GM19240 (cell line): Measurements from ENCODE around the gene TWIST2.

Source experiments
- DNase-seq: peaks from one replicate; pipeline ENCODE4 v3.0.0; 2011; ENCODE audit warnings: low spot score; ENCODE audit not compliant: insufficient read length

The TWIST2 gene

DNA sequence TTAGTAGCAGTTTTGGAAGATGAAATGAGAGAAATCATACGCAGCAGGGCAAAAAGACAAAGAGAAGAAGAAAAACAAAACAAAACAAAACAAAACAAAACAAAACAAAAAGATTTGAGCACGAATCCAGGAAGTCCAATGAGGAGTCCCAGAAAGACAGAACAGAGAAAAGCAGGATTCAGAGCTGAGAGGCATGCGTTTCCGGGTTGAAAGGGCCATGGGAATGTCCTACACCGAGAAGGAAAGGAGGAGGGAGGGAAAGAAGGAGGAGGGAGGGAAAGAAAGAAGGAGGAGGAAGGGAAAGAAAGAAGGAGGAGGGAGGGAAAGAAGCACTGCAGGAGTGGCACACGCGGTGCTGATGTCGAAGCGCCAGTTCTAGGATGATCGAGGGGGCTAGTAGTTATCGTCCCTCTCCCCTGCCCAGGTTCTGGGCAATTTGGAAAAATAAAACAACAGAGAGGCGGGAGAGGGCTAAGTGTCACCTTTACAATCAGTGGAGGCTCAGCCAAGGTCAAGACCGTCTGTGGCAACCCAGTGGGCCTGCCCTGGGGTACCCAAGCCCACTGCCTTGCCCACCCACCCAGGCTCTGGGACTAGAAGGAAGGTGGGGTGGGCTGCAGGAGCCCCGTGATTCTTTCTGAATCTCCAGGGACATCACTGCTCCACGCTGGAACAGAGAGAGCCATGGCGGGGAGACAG is 68.4 kb downstream of the TWIST2 start:
- DNase-seq = no peak

DNA sequence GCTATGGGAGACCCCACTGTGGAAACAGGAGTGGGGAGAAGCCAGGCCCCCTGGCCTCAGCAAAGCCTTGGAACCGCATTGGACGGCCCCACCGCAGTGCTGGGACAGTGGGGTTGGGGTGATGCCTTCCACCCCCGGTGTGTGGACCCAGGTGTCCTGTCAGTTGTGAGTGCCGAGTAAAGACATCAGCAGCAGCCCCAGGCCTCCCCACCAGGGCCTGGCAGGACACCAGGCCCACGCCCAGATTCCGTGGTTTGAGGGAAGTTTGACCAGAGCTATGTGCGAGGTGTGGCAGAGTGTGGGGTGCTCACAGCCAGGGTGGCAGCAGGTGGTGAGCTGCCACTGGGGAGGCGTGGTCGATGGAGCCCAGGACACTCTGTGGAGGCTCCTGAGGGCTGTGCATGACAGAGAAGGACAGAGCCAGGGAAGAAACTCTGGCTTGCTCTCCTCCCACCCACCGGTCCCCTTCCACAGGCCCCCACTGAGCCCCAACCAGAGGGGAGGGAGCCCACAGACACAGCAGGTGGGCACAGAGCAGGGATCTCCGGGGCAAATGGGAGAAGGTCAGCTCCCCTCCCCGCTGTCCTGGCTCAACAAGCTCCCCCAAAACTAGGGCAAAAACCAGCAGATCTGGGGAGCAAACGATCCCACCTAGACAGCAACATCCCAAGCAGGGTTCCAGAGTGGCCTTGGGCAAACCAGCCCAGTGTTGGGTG is 69.1 kb downstream of the TWIST2 start:
- DNase-seq = no peak

- no peak for DNase-seq
These were observed 71.4 kb downstream of the TWIST2 start for GRCh38 chr2:238919307-238919706.

DNA sequence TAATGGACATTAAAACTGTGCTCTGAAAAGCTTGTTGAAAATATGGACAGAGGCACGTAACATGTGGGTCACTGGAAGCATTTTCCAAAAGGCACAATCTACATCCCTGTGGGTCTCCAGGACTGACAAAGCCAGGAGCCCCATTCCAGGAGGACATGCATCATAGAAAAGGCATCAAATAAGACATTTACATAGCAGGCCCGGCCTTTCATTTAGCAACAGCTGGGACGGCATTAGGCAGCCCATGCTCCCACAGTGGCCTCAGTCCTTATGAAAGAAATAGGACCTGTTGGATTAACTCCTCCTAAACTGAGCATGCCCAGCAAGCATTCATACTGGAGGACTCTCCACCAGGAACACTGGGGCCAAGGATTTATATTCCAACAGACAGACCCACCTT is 72.2 kb downstream of the TWIST2 start:
- DNase-seq = no peak

- no peak for DNase-seq
These were observed 72.7 kb downstream of the TWIST2 start for GRCh38 chr2:238920601-238921001.

DNA sequence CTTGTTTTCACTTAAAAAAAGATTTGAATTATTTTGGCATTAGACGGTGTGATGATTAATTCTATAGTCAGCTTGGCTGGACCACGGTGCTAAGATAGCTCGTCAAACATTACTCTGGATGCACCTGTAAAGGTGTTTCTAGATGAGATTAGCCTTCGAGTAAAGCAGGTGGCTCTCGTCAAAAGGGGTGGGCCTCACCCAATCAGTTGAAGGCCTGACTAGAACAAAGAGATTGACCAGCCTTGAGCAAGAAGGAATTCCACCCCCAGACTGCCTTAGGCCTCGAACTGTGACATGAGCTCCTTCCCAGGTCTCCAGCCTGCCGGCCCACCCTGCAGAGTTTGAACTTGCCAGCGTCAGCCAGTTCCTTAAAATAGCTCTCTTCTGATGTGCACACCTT is 73.4 kb downstream of the TWIST2 start:
- no peak for DNase-seq

DNA sequence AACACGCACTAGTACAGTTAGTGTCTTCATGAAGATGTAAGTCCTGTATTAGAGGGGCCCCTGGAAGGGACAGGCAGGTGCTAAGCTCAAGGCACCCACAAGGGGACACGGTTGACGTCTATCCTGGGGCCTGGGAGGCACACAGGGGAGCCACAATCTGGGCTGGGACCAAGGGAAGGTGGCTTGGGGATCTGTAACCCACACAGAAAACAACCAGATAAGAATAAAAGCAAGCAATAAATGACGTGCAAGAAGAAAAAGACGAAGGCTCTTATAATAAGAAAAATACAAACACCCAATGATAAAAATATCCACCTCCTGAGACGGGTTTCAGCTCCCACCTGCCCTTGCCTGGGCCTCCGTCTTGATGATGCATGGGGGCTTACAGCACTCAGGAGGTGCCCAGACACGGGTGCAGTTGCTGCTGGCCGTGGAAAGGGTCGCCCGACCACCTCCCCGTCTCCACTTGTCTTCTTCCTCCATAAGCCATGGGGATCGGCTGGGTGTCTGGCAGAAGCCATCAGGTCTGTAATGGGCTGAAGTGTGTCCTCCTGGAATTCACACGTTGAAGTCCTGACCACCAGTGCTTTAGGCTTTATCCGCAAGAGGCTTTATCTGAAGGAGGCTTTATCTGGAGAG is 73.9 kb downstream of the TWIST2 start:
- no peak for DNase-seq

DNA sequence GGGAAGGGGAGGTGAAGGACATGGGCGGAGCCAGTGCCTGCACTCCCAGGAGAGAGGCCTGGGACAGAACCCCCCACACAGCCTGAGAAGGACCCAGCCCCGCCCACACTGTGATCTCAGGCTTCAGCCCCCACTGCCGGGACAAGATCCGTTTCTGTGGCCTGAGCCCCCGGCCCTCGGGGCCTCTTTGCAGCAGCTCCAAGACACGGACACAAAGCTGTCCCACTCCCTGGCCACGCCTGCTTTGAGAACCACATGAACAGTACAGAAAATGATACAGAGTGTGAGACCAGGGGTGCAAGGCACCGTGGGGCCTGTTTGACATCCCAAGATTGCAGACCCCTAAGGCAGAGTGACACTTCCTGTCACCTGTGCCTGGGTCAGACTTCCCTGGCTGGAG is 74.5 kb downstream of the TWIST2 start:
- no peak for DNase-seq

- no peak for DNase-seq
These were observed 76.1 kb downstream of the TWIST2 start for GRCh38 chr2:238924032-238924431.

GRCh38 chr2:238924796-238925195 is 76.9 kb downstream of the TWIST2 start:
- DNase-seq = no peak

DNA sequence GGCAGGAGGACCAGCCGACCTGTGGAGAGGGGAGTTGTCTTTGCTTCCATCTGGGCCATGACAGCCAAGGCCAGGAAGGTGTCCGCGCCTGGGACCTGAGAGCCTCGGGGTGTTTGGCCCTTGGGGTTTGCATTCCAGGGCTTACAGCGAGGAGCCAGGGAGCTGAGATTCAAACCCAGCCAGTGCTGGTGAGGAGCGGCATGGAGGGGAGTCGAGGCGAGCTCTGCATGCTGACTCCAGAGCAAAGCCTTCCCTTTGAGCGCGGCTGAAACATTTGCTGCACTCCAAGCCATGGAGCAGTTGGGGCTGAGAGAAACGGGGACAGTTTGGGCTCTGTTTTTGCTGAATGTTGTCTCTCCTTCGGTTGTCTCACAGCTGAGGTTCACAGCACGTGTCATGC is 77.4 kb downstream of the TWIST2 start:
- no peak for DNase-seq

DNA sequence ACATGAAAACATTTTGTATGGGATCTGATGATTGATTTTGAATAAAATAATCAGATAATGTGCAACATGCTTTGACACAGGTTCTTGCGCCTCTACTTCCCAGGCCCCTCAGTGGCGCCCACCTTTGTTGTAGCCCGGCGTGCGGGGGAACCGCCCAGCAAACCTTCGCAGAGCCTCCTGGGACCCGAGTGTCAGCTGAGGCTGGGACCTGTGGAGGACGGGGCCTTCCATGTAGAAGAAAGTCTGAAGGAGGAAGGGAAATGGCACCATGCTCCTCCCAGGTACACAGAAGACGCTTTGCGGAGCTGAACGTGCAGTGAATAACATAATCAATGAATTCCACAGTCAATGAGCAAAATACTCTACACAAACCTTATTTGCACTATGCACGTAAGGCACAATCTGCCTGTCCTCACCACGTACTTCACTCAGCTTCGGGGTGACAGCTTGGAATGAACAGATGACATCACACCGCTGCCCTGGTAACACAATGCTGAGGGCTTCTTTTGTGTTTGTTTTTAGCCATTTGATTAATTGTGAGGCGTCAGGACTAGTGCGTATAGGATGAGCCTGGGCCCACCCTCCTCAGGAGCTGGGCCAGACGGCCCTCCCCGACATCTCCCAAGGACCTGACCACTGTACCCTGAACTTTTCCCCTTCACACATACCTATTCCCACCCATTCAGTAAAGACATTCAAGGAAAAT is 78.1 kb downstream of the TWIST2 start:
- DNase-seq = no peak

DNA sequence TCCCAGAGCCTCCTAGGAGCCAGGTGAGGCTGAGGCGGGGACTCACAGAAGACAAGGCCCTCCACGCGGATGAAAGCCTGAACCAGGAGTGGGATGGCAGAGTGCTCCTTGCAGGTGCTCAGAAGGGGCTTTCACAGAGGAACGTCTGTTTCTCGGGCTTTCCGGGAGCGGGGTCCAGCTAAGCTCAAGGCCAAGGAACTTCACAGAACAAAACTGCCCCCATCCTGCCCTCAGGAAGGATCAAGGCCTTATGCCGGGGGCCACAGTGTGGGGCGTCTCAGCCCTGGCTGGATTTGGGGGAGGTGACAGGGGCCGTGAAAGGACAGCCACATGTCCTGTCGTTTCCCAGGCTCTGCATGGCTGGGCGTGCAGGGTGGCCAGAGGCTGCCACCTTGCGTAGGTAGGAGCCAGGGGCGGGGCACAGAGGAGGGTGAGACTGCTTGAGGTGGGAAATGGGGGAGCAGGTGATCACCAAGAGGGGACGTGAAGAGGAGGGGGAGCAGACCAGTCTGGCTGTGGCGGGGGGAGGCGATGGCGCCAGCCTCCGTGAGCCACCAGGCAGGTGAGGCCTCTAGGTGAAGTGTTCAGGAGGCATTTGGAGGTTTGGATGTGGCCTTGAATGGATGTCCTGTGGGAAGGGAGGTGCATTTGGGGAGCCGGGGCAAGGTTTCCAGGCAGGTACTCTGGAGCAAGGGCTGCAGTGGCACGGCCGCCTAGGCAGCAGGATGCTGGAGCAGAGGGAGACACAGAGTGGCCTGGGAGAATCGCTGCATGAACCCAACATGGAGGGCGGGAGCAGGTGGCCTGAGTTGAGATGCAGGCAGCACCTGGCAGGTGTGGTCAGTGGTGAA is 79.1 kb downstream of the TWIST2 start:
- no peak for DNase-seq

- DNase-seq = no peak
These were observed 80.0 kb downstream of the TWIST2 start for GRCh38 chr2:238927746-238928519.

- DNase-seq = no peak
These were observed 80.8 kb downstream of the TWIST2 start for GRCh38 chr2:238928520-238929241.

- no peak for DNase-seq
These were observed 81.6 kb downstream of the TWIST2 start for GRCh38 chr2:238929242-238930081.

GRCh38 chr2:238930216-238930615 is 82.3 kb downstream of the TWIST2 start:
- DNase-seq = no peak

DNA sequence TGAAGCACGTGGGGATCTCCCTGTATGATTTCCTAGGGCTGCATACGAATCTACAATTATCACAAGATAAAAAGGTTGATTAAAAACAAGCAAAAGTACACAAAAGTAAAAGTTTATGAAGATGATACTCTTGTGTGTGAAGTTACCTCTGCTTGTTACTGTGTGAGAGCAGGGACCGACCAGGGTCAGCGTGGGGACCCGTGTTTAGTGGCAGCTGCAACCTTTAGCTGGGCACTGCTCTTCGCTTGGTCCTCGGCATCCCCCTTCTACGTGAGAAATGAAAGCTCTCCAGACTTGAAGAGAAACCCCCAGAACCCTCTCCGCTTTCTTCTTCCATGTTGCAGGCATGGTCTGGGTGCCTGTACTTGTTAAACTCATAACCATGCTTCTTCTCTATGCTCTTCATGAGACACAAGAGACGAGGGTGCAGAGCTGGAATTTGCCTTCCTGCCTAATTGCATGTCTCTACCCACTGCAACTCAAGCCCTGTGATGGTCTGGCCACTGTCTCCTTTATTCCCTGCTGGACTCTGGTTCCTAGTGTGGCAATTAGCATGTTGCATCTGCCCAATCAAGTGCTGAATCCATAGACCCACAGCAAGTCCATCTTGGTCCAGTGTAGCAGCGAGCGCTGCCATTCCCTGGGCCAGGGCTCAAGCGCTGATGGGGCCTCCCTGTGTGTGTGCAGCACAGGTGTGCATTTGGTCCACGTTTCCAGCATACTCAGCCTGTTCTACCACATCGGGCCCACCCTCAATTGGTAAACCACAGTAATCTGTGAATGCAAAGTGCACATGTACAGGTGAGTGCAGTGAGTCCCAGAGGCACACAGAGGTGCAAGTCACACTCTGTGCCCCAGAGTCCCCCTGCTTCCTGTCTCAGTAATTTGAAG is 88.5 kb downstream of the TWIST2 start:
- no peak for DNase-seq
